HuH-7 (cell line): ENCODE results near the gene AFTPH.
A peak's percentile ranks its signal among the peaks of the same experiment; 100 is the strongest.
"Not testable (repeated sequence)": the region's sequence is repeated elsewhere in the genome, so short reads cannot be mapped to it uniquely, and the experiment has no call there.

ENCODE experiments used
- DNase-seq: peaks from one replicate; pipeline ENCODE4 v3.0.0; 2011; ENCODE audit warnings: low spot score

Gene AFTPH

GRCh38 chr2:64500549-64500948 lies 23.6 kb upstream of the AFTPH start:
- no peak for DNase-seq

GRCh38 chr2:64501946-64502345 lies 22.2 kb upstream of the AFTPH start:
- no peak for DNase-seq

GRCh38 chr2:64502860-64503259 lies 21.3 kb upstream of the AFTPH start:
- DNase-seq: no peak

GRCh38 chr2:64504774-64505720 lies 19.1 kb upstream of the AFTPH start:
- DNase-seq: no peak

GRCh38 chr2:64506686-64507085 lies 17.4 kb upstream of the AFTPH start:
- DNase-seq: no peak

- no peak for DNase-seq
These were observed 10.1 kb upstream of the AFTPH start for GRCh38 chr2:64514008-64514407.

GRCh38 chr2:64515086-64515485 lies 9.0 kb upstream of the AFTPH start:
- DNase-seq: no peak

- DNase-seq: peak; percentile 44
These were observed 7.2 kb upstream of the AFTPH start for GRCh38 chr2:64516651-64517510.

GRCh38 chr2:64517511-64517884 lies 6.6 kb upstream of the AFTPH start:
- DNase-seq: no peak

GRCh38 chr2:64522843-64523428 lies 1.2 kb upstream of the AFTPH start:
- DNase-seq: peak; percentile 64

GRCh38 chr2:64524604-64525316 lies 632 bp downstream of the AFTPH start:
- peak; percentile 41 for DNase-seq

- DNase-seq: no peak
These were observed 1.1 kb downstream of the AFTPH start for GRCh38 chr2:64525317-64525613.

GRCh38 chr2:64526034-64526433 lies 1.9 kb downstream of the AFTPH start:
- no peak for DNase-seq

GRCh38 chr2:64530946-64531345 lies 6.8 kb downstream of the AFTPH start:
- DNase-seq: not testable (repeated sequence)

- DNase-seq: no peak
These were observed 7.9 kb downstream of the AFTPH start for GRCh38 chr2:64532030-64532429.

- DNase-seq: no peak
These were observed 9.8 kb downstream of the AFTPH start for GRCh38 chr2:64533882-64534281.

- DNase-seq: no peak
These were observed 10.2 kb downstream of the AFTPH start for GRCh38 chr2:64534363-64534762.

- no peak for DNase-seq
These were observed 10.9 kb downstream of the AFTPH start for GRCh38 chr2:64535024-64535423.

GRCh38 chr2:64537991-64538390 lies 13.9 kb downstream of the AFTPH start:
- no peak for DNase-seq

- DNase-seq: no peak
These were observed 14.8 kb downstream of the AFTPH start for GRCh38 chr2:64538764-64539433.

- no peak for DNase-seq
These were observed 16.5 kb downstream of the AFTPH start for GRCh38 chr2:64540615-64541014.

- DNase-seq: no peak
These were observed 17.4 kb downstream of the AFTPH start for GRCh38 chr2:64541547-64541946.
